H1 (cell line): ENCODE data around the gene DUSP7. TPM values are rescaled to one million over a fixed set of nuclear protein-coding genes. Genes with fewer than 3 reads are reported as not detected.

Experiments used
- CEBPB ChIP-seq: IDR thresholded peaks from 2 replicates; pipeline ENCODE4 v1.6.1; 2012; ENCODE audit warnings: low read depth, low read length
- CTBP2 ChIP-seq: IDR thresholded peaks from 2 replicates; pipeline ENCODE4 v1.7.0; 2011; ENCODE audit warnings: borderline replicate concordance, mild to moderate bottlenecking, moderate library complexity, mixed read lengths, low read length; ENCODE audit not compliant: insufficient read depth, insufficient read length
- KDM1A ChIP-seq: fragments of 200-600, 300-600 bp; sonication (generic); IDR thresholded peaks from 2 replicates; pipeline ENCODE4 v1.7.1; 2016; ENCODE audit warnings: mild to moderate bottlenecking, low read length, borderline replicate concordance
- MAFK ChIP-seq: IDR thresholded peaks from 2 replicates; pipeline ENCODE4 v1.6.1; 2012; ENCODE audit warnings: low read depth, mild to moderate bottlenecking, improper control_type of control experiment, low read length
- RBBP5 ChIP-seq: IDR thresholded peaks from 2 replicates; pipeline ENCODE4 v1.7.1; 2012; ENCODE audit warnings: low read depth, mild to moderate bottlenecking, inconsistent platforms, low read length, moderate library complexity, borderline replicate concordance
- SAP30 ChIP-seq: fragments of 300-600 bp; sonication (generic); IDR thresholded peaks from 2 replicates; pipeline ENCODE4 v1.7.1; 2012; ENCODE audit warnings: low read length, moderate library complexity, mild to moderate bottlenecking, inconsistent platforms; ENCODE audit not compliant: insufficient read depth, insufficient replicate concordance
- TEAD4 ChIP-seq: IDR thresholded peaks from 2 replicates; pipeline ENCODE4 v1.6.1; 2012; ENCODE audit warnings: low read depth, low read length, inconsistent platforms, mixed read lengths
- polyA plus RNA-seq, 7 experiments: library from polyadenylated mRNA; depleted of rRNA in 3 of 7; stranded (reverse) in 5 of 7; unstranded in 2 of 7; fragments of >200 nt in 5 of 7; fragments of 200-250 nt in 2 of 7; gene quantifications; 1 replicate in 5 of 7; 2 replicates in 1 of 7; 4 replicates in 1 of 7; pipeline versions ENCODE4 v1.2.1 to v1.2.3, GENCODE V29; 2011 to 2013; ENCODE audit warnings: missing spikeins in 2 of 7, mixed read lengths in 2 of 7
- total RNA-seq: library from RNA; stranded (reverse); fragmentation: NEBNext Ultra II Directional; extraction: Animal tissue kit (Norgen Biotek cat#: 25700); gene quantifications from 2 replicates; pipeline ENCODE4 v1.2.1, GENCODE V29; 2021
- TF ChIP-seq, protein P1 (sequence below): IDR thresholded peaks from 2 replicates; pipeline ENCODE4 v1.6.1; 2012; ENCODE audit warnings: inconsistent platforms
- TF ChIP-seq, protein P2 (sequence below), 3 experiments: IDR thresholded peaks; 1 replicate in 2 of 3; 2 replicates in 1 of 3; pipeline versions ENCODE4 v1.5.1 to v1.6.1; 2011; ENCODE audit warnings: low read length in 3 of 3, mild to moderate bottlenecking in 3 of 3, inconsistent platforms in 2 of 3, low read depth in 1 of 3, moderate library complexity in 1 of 3; ENCODE audit not compliant: insufficient read depth in 1 of 3; ENCODE audit errors: control extremely low read depth in 1 of 3

DUSP7 gene
- total and polyA plus RNA-seq, 2 of the 8 experiments (the other 6 are each of a cell fraction or from before 2014, with no cell fraction given) = 19.4 to 24.9 TPM

DNA sequence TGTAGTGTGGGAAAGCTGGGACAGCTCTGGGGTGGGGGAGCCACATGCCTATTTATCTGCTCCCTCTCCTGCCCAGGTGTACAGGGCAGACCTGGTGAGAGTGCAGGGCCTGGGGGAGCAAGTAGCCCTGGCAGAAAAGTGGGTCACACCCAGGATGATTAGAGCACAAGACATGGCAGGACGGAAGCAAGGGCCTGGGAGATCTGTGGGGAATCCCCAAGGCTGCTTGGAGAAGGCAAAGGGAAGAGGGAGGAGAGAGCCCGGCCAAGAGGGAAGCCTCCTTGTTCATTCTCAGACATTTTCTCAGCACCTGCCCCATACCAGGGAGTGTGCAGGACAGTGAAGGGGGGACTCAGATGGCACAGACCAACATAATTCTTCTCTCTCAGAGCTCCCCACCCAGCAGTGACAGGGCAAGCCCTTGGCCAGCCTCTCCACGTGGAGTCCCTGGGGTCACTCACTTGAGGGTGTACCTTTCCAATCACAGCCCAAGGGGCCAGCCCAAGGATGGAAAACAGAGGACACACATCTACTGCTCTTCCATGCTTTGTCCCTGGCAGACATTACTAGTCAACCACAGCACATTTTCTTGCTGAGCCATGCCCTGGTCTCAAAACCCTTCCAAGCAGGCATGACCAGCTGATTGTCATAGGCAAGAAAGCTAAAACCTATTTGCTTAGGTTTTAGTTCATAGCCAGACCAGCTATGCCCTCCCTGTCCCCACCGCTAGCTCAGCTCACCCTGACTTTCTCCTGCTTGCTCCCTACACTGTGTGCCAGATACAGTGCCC, 4.9 kb upstream of the DUSP7 start (continued):
- TF ChIP-seq, protein P1, sequence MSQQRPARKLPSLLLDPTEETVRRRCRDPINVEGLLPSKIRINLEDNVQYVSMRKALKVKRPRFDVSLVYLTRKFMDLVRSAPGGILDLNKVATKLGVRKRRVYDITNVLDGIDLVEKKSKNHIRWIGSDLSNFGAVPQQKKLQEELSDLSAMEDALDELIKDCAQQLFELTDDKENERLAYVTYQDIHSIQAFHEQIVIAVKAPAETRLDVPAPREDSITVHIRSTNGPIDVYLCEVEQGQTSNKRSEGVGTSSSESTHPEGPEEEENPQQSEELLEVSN = no peak
- TF ChIP-seq MAFK (no peak), TEAD4 (no peak), SAP30 (no peak), KDM1A (no peak), RBBP5 (no peak), CEBPB (no peak), CTBP2 (no peak)
- TF ChIP-seq, protein P2, sequence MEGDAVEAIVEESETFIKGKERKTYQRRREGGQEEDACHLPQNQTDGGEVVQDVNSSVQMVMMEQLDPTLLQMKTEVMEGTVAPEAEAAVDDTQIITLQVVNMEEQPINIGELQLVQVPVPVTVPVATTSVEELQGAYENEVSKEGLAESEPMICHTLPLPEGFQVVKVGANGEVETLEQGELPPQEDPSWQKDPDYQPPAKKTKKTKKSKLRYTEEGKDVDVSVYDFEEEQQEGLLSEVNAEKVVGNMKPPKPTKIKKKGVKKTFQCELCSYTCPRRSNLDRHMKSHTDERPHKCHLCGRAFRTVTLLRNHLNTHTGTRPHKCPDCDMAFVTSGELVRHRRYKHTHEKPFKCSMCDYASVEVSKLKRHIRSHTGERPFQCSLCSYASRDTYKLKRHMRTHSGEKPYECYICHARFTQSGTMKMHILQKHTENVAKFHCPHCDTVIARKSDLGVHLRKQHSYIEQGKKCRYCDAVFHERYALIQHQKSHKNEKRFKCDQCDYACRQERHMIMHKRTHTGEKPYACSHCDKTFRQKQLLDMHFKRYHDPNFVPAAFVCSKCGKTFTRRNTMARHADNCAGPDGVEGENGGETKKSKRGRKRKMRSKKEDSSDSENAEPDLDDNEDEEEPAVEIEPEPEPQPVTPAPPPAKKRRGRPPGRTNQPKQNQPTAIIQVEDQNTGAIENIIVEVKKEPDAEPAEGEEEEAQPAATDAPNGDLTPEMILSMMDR (IDR thresholded peaks at IDR 0.05; ENCODE audit: control extremely low read depth in 1 of 3, insufficient read depth in 1 of 3, low read depth in 1 of 3, low read length in 3 of 3) = no peak
